Activated CD8-positive, alpha-beta memory T cell treated with anti-CD3 and anti-CD28 coated beads, Interleukin-2, amount 10 ng/mL, durations not matched to agents 7 days and 5 days (primary cell): ENCODE data around the gene OSCP1. TPM values are rescaled to one million over a fixed set of nuclear protein-coding genes. Genes with fewer than 3 reads are reported as not detected.
"Not testable (repeated sequence)": the region's sequence is repeated elsewhere in the genome, so short reads cannot be mapped to it uniquely, and the experiment has no call there.

ENCODE experiments used
- ATAC-seq: fragments of 150-1000 bp; cut with Tn5 transposase; one replicate; pipeline ENCODE4 v1.10.0; 2021; ENCODE audit warnings: moderate library complexity
- CTCF ChIA-PET: fragments of 350-600 bp; sonication (Branson Sonifier 250); formaldehyde crosslinking; loops from one replicate; lab custom pipeline; 2021; ENCODE audit warnings: antibody characterized with exemption; lab: Charles Lee
- DNase-seq: peaks from one replicate; pipeline ENCODE4 v3.0.0-alpha.2; 2020
- H3K27ac Mint-ChIP-seq: one replicate; pipeline ENCODE4 v1.8.0; 2021; ENCODE audit warnings: mild to moderate bottlenecking, mixed read lengths
- H3K27me3 Mint-ChIP-seq: one replicate; pipeline ENCODE4 v1.8.0; 2021; ENCODE audit warnings: mixed read lengths
- H3K36me3 Mint-ChIP-seq: one replicate; pipeline ENCODE4 v1.8.0; 2021; ENCODE audit warnings: mild to moderate bottlenecking, mixed read lengths
- H3K4me1 Mint-ChIP-seq: one replicate; pipeline ENCODE4 v1.8.0; 2021; ENCODE audit warnings: mixed read lengths
- H3K4me3 Mint-ChIP-seq: one replicate; pipeline ENCODE4 v1.8.0; 2021; ENCODE audit warnings: mild to moderate bottlenecking, moderate library complexity, mixed read lengths
- H3K9me3 Mint-ChIP-seq: one replicate; pipeline ENCODE4 v1.8.0; 2022; ENCODE audit warnings: low read depth, mixed read lengths
- total RNA-seq, 2 experiments: library from RNA; stranded (reverse); gene quantifications; one replicate each; pipeline ENCODE4 v1.2.3, GENCODE V29; 2021

The OSCP1 gene
- total RNA-seq, 2 experiments from 2014 or later: 0.85 to 1.3 TPM

DNA sequence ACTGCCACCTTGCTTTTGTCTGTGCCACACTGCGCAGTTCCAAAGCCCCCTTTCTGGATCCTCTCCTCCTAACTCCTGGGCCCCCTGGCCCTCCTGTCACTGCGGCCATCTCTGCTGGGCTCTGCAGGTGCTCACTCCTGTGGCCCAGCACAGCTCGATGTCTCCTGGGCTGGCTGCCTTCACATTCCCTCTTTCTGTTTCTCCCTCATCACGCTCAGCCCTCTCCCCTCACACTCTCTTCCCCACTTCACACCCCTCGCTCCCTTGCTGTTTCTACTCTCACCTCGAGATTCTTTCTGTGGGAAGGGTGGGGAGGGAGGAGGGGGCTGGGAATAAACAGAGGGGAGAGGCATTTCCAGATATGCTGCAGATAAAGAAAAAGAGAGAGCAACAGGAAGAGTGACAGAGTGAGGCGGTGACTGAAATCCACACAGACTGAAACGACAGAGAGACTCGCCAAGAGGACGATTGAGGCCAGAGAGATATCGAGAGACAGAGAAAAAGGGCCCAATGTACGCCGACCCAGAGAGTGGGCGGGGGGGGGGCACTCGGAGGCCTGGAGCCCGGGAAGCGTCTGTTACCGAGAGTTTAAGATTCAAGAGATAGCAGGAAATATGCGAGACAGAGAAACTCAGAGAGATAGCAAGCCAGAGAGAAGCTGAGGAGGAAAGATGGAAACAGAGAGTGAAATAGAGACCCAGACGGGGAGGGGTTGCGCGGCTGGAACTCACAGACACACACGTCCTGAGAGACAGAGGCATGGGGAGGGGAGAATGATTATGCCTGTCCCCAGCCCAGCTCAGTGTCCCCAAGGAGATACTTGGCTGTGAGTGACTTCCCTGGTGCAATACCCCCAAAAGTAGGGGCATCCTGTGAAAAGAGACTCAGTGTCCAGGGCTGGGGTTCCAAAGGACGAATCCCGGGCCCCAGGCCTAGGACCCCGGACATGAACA is 31.8 kb upstream of the OSCP1 start:
- DNase-seq (no peak), ATAC-seq (no peak)
- CTCF ChIA-PET: interaction anchor here (0.7 to 3.0 kb wide), 2 partner anchors 10 to 35 kb away, joined by 3 to 9 read pairs; no protein-coding TSS in a partner anchor
- no peaks in the 10 kb centered on the region for H3K9me3 Mint-ChIP-seq
- H3K36me3 Mint-ChIP-seq: no peaks in the 10 kb centered on the region
- peaks cover 31% of the 10 kb centered on the region for H3K27me3 Mint-ChIP-seq
- H3K4me1 Mint-ChIP-seq: peaks cover 14% of the 10 kb centered on the region
- no peak overlapping the region for H3K27ac Mint-ChIP-seq
- H3K4me3 Mint-ChIP-seq: peak overlapping the region; percentile 1

DNA sequence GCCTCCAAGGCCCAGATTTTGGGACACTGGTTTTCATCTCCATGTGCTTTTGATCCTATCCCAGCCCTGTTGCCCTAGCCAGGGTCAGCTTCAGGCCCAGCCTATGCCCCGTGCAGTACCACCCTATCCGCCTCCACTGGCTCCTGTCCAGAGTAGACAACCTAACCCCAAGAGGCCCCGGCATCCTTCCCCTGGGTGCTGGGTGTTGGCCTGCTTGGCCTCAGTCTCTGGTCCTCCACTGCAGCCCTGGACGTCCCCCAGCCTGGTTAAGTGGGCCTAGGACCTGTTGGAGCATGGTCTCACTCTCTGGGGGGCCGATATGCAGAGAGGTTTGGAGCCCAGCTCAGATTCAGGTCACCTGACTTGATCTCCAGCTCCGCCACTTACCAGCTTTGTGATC is 30.8 kb upstream of the OSCP1 start:
- peaks cover 14% of the 10 kb centered on the region for H3K4me1 Mint-ChIP-seq
- ATAC-seq (no peak), DNase-seq (no peak)
- no peak overlapping the region for H3K4me3 Mint-ChIP-seq
- H3K27ac Mint-ChIP-seq: no peak overlapping the region
- H3K9me3 Mint-ChIP-seq: no peaks in the 10 kb centered on the region
- peaks cover 29% of the 10 kb centered on the region for H3K27me3 Mint-ChIP-seq
- CTCF ChIA-PET: no interaction called here
- H3K36me3 Mint-ChIP-seq: no peaks in the 10 kb centered on the region

- no peaks in the 10 kb centered on the region for H3K9me3 Mint-ChIP-seq
- DNase-seq (no peak), ATAC-seq (no peak)
- no peak overlapping the region for H3K27ac Mint-ChIP-seq
- CTCF ChIA-PET: interaction anchor here (1.5 kb wide), 1 partner anchor 34 kb away, joined by 3 read pairs; no protein-coding TSS in a partner anchor
- peaks cover 14% of the 10 kb centered on the region for H3K4me1 Mint-ChIP-seq
- H3K36me3 Mint-ChIP-seq: no peaks in the 10 kb centered on the region
- peaks cover 21% of the 10 kb centered on the region for H3K27me3 Mint-ChIP-seq
- no peak overlapping the region for H3K4me3 Mint-ChIP-seq
Observed at GRCh38 chr1:36480161-36480560, 29.9 kb upstream of the OSCP1 start.

GRCh38 chr1:36479505-36480051 is 29.3 kb upstream of the OSCP1 start:
- ATAC-seq (no peak), DNase-seq (no peak)
- peaks cover 17% of the 10 kb centered on the region for H3K4me1 Mint-ChIP-seq
- no peaks in the 10 kb centered on the region for H3K36me3 Mint-ChIP-seq
- CTCF ChIA-PET: interaction anchor here (1.3 to 1.8 kb wide), 3 partner anchors 29 to 36 kb away, joined by 3 to 5 read pairs (median 3); partner anchors contain the start of gene OSCP1
- H3K27me3 Mint-ChIP-seq: peaks cover 20% of the 10 kb centered on the region
- H3K27ac Mint-ChIP-seq: no peak overlapping the region
- H3K9me3 Mint-ChIP-seq: no peaks in the 10 kb centered on the region
- no peak overlapping the region for H3K4me3 Mint-ChIP-seq

GRCh38 chr1:36477615-36478014 is 27.4 kb upstream of the OSCP1 start:
- CTCF ChIA-PET, H3K36me3 Mint-ChIP-seq, H3K4me3 Mint-ChIP-seq, H3K9me3 Mint-ChIP-seq, DNase-seq, H3K27ac Mint-ChIP-seq, ATAC-seq: not testable (repeated sequence)
- H3K4me1 Mint-ChIP-seq: peaks cover 28% of the 10 kb centered on the region
- peaks cover 13% of the 10 kb centered on the region for H3K27me3 Mint-ChIP-seq

DNA sequence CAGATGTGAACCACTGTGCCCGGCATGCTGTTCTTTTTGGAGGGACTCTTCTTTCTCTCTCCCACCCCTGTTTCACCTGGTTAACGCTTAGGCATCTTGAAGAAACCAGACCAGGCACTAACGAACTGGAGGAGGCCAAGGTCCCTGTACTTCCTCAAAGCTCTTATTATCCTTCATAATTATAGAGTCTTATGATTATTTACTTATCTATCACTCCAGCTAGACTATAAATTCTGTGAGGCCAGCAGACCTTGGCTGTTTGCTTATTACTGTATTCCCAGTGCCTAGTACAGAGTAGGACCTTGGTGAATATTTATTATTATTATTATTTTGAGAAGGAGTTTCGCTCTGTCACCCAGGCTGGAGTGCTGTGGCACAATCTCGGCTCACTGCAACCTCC is 26.7 kb upstream of the OSCP1 start:
- Mint-ChIP-seq H3K9me3 (no peaks in the 10 kb centered on the region), H3K36me3 (no peaks in the 10 kb centered on the region), H3K4me1 (peaks cover 23% of the 10 kb centered on the region), H3K27me3 (peaks cover 13% of the 10 kb centered on the region), H3K27ac (no peak overlapping the region), H3K4me3 (no peak overlapping the region)
- ATAC-seq: no peak
- no peak for DNase-seq
- CTCF ChIA-PET: interaction anchor here (0.8 kb wide), 1 partner anchor 39 kb away, joined by 4 read pairs; no protein-coding TSS in a partner anchor

DNA sequence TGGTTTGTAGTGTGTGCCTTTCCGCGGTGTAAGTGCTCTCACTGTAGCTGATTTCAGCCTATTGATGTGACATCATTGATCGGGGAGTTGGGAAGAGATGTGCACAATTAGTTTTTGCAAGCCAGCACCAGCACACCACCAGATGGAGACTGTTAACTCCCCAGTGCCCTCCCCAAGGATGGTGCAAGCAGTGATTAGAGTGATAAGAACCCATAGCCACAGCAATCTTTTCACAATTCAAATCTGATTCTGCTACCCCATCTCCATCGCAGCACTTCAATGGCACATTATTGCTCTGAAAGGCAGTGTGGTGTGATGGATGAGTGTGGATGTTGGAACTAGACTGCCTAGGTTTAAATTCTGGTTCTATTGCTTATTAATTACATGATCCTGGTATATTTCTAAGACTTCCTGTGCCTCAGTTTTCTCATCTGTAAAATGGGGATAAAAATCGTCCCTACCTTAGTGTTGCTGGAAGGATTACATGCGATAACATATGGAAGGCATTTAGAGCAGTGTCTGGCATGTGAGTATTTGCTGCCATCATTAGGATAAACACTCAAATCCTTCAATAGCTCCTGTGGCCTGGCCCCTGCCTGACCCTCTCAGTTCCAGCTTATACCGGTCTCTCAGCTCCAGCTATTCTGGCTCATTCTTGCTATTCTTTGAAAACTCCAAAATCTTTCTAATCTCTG is 25.8 kb upstream of the OSCP1 start:
- Mint-ChIP-seq H3K4me1 (peaks cover 19% of the 10 kb centered on the region), H3K36me3 (no peaks in the 10 kb centered on the region), H3K4me3 (no peak overlapping the region), H3K27ac (no peak overlapping the region), H3K9me3 (no peaks in the 10 kb centered on the region), H3K27me3 (peaks cover 5% of the 10 kb centered on the region)
- CTCF ChIA-PET: no interaction called here
- DNase-seq: no peak
- ATAC-seq: no peak

- CTCF ChIA-PET: interaction anchor here (0.7 to 1.0 kb wide), 2 partner anchors 26 to 74 kb away, joined by 3 to 5 read pairs; no protein-coding TSS in a partner anchor
- no peak for ATAC-seq
- H3K27me3 Mint-ChIP-seq: peaks cover 5% of the 10 kb centered on the region
- DNase-seq: no peak
- H3K9me3 Mint-ChIP-seq: no peaks in the 10 kb centered on the region
- no peaks in the 10 kb centered on the region for H3K36me3 Mint-ChIP-seq
- H3K4me1 Mint-ChIP-seq: peaks cover 19% of the 10 kb centered on the region
- no peak overlapping the region for H3K27ac Mint-ChIP-seq
- no peak overlapping the region for H3K4me3 Mint-ChIP-seq
Observed at GRCh38 chr1:36475341-36475740, 25.1 kb upstream of the OSCP1 start.

- peaks cover 14% of the 10 kb centered on the region for H3K4me1 Mint-ChIP-seq
- CTCF ChIA-PET: no interaction called here
- DNase-seq: no peak
- H3K9me3 Mint-ChIP-seq: no peaks in the 10 kb centered on the region
- no peak overlapping the region for H3K4me3 Mint-ChIP-seq
- no peak overlapping the region for H3K27ac Mint-ChIP-seq
- no peaks in the 10 kb centered on the region for H3K27me3 Mint-ChIP-seq
- H3K36me3 Mint-ChIP-seq: no peaks in the 10 kb centered on the region
- no peak for ATAC-seq
Observed at GRCh38 chr1:36472656-36473055, 22.4 kb upstream of the OSCP1 start.

- Mint-ChIP-seq H3K4me1 (peaks cover 14% of the 10 kb centered on the region), H3K27me3 (no peaks in the 10 kb centered on the region), H3K9me3 (no peaks in the 10 kb centered on the region), H3K36me3 (no peaks in the 10 kb centered on the region), H3K27ac (no peak overlapping the region), H3K4me3 (no peak overlapping the region)
- DNase-seq: no peak
- no peak for ATAC-seq
- CTCF ChIA-PET: interaction anchor here (0.8 to 1.5 kb wide), 3 partner anchors 10 to 129 kb away, joined by 3 to 4 read pairs (median 3); partner anchors contain the start of gene OSCP1
Observed at GRCh38 chr1:36471830-36472641, 21.8 kb upstream of the OSCP1 start.

DNA sequence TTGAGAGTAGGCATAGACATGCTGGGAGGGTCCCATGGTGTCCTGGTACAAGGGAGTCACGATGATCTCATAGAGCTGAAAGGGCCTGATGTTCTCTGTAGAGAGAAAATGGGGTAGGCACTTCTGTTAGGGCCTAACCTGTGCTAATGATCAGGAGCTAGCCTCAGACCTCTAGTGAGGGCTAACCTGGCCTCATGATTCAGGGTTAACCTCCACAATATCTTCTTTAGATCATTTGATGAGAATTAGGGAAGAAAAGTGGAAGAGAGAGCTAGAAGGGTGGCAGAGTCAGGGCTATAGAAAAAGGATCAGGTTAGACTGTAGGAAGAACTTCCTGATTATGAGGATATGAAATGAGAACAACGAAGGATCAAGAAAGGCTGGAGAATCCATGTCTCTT is 18.9 kb upstream of the OSCP1 start:
- Mint-ChIP-seq H3K4me3 (no peak overlapping the region), H3K36me3 (no peaks in the 10 kb centered on the region), H3K27me3 (no peaks in the 10 kb centered on the region), H3K27ac (no peak overlapping the region), H3K9me3 (no peaks in the 10 kb centered on the region), H3K4me1 (peaks cover 21% of the 10 kb centered on the region)
- CTCF ChIA-PET: no interaction called here
- no peak for DNase-seq
- ATAC-seq: no peak

DNA sequence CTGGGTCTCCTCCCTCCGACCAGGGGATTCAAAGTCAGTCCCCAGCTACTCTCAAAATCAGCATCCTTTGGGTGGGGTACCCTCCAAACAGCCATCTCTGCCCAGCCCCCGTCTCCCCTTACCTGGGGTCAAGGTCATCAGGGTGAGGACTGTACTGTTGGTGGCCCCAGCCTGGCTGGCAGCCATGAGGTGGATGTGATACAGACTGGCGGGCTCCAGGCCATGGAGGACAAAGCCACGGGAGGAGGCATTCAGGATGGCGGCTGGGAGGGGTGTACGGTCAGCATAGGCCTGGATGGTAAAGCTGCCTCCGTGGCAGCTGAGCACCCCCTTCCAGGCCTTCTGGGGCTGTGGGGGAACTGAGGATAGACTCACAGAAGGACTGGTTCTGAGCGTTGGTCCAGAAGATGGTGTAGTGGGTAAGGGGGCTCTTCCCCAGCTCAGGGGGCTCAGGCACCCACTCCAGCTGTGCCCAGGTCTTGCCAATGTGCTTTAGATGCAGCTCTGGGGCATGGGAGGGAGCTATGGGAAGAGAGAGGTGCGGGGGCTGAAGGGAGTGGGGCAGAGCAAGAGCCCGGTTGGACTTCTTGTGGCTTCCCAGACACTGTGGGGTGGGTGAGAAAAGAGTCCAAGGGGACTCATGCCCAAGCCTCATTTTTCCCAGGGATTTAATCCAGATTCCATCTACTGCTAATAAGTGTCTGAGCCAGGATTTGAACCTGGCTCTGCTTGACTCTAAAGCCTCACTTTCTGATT is 17.6 kb upstream of the OSCP1 start:
- no peaks in the 10 kb centered on the region for H3K9me3 Mint-ChIP-seq
- H3K4me1 Mint-ChIP-seq: peaks cover 23% of the 10 kb centered on the region
- ATAC-seq (no peak), DNase-seq (no peak)
- H3K27ac Mint-ChIP-seq: no peak overlapping the region
- H3K4me3 Mint-ChIP-seq: no peak overlapping the region
- CTCF ChIA-PET: no interaction called here
- peaks cover 2% of the 10 kb centered on the region for H3K36me3 Mint-ChIP-seq
- H3K27me3 Mint-ChIP-seq: no peaks in the 10 kb centered on the region
